Bronchial epithelial cell (primary cell): ENCODE measurements around the gene ANKRD55. TPM values are rescaled to one million over a fixed set of nuclear protein-coding genes. Genes with fewer than 3 reads are reported as not detected.

Experiments used
- DNase-seq: peaks from one replicate; pipeline ENCODE4 v3.0.0-alpha.2; 2010; ENCODE audit warnings: low read depth
- FAIRE-seq: peaks from 2 replicates; lab custom pipeline; 2011; peaks lifted over from hg19 to GRCh38; lab: Jason Lieb, UNC
- H3K27me3 ChIP-seq: 2 replicates; pipeline ENCODE4 v1.5.1; 2011; ENCODE audit warnings: low read length; ENCODE audit not compliant: control insufficient read depth, insufficient read depth
- H3K36me3 ChIP-seq: 2 replicates; pipeline ENCODE4 v1.5.1; 2011; ENCODE audit warnings: low read length; ENCODE audit not compliant: control insufficient read depth, insufficient read depth
- H3K4me3 ChIP-seq: 2 replicates; pipeline ENCODE4 v1.5.1; 2011; ENCODE audit warnings: mild to moderate bottlenecking, low read depth, low read length, control low read depth
- total RNA-seq: library from RNA; depleted of rRNA; stranded (reverse); fragments of >200 nt; gene quantifications from 2 replicates; pipeline ENCODE4 v1.2.1, GENCODE V29; 2014
- TF ChIP-seq, protein P1 (sequence below): IDR thresholded peaks from 2 replicates; pipeline ENCODE4 v1.5.1; 2011; ENCODE audit warnings: mild to moderate bottlenecking, moderate library complexity, low read length, control low read depth, inconsistent platforms; ENCODE audit not compliant: insufficient read depth, severe bottlenecking

ANKRD55 gene
- total RNA-seq, 1 donor from 2014 or later: not detected

DNA sequence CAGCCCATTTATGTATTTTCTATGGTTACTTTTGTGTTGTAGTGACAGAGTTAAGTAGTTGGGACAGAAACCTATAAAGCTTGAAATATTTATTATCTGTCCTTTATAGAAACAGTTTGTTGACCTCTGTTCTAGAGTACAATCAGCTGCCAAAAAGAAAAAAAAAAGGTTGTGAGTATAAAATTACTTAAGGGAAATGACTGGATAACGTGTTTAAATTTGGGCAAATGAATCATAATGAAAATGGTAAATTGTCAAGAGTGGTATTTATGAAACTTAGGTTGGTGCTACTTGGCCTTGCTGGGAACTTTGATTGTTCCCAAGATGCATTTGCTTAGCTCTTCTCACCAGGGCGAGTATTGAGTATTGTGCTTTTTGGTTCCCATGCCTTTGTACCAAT is 168.1 kb downstream of the ANKRD55 start:
- Histone ChIP-seq H3K27me3 (no peaks in the 10 kb centered on the region), H3K4me3 (no peak overlapping the region), H3K36me3 (no peaks in the 10 kb centered on the region)
- TF ChIP-seq, protein P1, sequence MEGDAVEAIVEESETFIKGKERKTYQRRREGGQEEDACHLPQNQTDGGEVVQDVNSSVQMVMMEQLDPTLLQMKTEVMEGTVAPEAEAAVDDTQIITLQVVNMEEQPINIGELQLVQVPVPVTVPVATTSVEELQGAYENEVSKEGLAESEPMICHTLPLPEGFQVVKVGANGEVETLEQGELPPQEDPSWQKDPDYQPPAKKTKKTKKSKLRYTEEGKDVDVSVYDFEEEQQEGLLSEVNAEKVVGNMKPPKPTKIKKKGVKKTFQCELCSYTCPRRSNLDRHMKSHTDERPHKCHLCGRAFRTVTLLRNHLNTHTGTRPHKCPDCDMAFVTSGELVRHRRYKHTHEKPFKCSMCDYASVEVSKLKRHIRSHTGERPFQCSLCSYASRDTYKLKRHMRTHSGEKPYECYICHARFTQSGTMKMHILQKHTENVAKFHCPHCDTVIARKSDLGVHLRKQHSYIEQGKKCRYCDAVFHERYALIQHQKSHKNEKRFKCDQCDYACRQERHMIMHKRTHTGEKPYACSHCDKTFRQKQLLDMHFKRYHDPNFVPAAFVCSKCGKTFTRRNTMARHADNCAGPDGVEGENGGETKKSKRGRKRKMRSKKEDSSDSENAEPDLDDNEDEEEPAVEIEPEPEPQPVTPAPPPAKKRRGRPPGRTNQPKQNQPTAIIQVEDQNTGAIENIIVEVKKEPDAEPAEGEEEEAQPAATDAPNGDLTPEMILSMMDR: no peak
- peak; percentile 16 for DNase-seq
- FAIRE-seq: no peak

DNA sequence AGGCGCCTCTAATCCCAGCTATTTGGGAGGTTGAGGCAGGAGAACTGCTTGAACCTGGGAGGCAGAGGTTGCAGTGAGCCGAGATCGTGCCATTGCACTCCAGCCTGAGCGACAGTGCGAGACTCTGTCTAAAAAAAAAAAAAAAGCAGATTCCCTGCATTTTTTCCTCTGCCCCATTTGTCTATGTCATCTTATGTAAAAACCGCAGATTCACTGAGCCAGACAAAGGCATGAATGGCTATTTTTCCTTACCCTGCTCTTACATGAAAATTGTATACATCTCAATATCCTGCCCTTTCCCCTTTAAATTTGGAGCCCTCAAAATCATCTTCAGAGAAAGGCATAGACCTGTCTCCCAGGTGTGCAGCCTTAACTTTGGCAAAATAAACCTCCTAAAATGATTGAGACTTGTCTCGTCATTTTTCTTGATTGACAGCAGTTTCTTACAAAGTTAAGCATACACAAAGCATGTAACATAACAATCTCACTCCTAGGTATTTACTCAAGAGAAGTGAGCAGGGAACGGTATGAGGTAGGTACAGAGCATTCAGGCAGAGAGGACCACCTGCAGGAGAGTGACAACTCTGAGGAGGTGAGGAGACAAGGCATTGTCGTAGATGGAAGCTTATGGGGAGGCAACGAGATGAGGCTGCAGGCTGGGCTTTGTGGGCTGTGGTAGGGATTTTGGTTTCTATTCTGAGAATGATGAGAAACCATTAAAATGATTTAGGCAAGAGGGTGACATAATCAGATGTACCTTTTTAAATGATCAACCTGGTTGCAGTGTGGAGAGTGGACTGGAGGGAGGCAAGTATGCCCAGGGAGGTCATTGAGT is 172.6 kb downstream of the ANKRD55 start:
- Histone ChIP-seq H3K27me3 (peaks cover 2% of the 10 kb centered on the region), H3K36me3 (no peaks in the 10 kb centered on the region), H3K4me3 (no peak overlapping the region)
- FAIRE-seq (no peak), DNase-seq (no peak)
- TF ChIP-seq, protein P1: no peak

DNA sequence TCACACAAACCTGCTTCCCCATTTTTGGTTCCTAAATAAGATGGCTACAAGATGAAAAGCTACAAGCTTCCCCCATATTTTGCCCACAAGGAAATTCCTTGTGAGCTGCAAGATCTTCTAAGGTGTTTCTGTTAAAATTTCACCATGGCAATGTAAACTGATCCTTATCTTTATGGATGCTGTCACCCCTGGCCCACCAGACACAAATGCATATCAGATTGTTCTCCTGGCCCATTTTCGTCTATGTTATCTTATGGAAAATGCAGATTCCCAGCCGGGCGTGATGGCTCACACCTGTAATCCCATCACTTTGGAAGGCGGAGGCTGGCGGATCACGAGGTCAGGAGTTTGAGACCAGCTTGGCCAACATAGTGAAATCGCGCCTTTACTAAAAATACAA is 173.3 kb downstream of the ANKRD55 start:
- H3K36me3 ChIP-seq: no peaks in the 10 kb centered on the region
- TF ChIP-seq, protein P1: no peak
- FAIRE-seq: no peak

DNA sequence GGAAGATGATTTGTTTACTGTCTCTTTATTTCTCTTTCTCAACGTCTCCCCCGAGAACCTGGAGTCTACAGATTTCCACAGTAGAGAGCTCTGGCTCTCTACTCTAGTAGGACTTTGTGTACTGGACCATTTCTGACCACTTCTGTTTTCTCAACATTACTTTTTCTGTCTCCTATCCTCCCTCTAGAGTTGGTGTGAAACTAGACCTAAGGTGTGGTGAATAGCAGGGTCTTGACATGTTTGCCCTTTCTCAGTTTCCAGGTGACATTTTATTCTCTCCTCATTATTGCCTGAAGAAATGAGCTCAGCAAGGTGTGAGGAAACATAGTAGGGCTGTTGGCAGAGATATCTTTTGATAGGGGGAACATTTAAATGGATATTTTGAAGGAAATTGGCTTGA is 176.3 kb downstream of the ANKRD55 start:
- DNase-seq (no peak), FAIRE-seq (no peak)
- Histone ChIP-seq H3K4me3 (no peak overlapping the region), H3K27me3 (peaks cover 2% of the 10 kb centered on the region), H3K36me3 (no peaks in the 10 kb centered on the region)
- TF ChIP-seq, protein P1: no peak

More for the DNA sequence above, 173.3 kb downstream of the ANKRD55 start:
- no peak for DNase-seq
- Histone ChIP-seq H3K4me3 (no peak overlapping the region), H3K27me3 (peaks cover 2% of the 10 kb centered on the region)

DNA sequence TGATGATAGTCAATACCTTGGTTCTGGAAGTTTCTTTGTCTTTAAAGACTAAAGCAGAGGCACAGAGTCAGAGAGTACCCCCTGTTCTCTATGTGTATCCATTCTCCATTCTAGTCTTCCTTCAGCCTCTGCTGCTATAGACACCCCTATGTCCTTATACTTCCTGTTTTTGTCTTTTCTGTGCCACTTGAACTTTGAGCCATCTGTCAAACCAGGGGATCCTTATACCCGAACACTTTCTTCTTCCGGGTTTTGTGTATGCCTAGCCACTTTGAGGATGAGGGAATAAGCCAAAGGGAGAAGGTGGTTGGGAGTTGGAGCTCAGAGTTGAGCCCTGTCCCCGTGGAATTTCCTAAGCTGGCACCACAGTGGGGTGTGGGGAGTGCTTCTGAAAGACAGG is 177.3 kb downstream of the ANKRD55 start:
- DNase-seq (no peak), FAIRE-seq (no peak)
- Histone ChIP-seq H3K4me3 (no peak overlapping the region), H3K36me3 (no peaks in the 10 kb centered on the region), H3K27me3 (peaks cover 2% of the 10 kb centered on the region)
- TF ChIP-seq, protein P1: no peak

DNA sequence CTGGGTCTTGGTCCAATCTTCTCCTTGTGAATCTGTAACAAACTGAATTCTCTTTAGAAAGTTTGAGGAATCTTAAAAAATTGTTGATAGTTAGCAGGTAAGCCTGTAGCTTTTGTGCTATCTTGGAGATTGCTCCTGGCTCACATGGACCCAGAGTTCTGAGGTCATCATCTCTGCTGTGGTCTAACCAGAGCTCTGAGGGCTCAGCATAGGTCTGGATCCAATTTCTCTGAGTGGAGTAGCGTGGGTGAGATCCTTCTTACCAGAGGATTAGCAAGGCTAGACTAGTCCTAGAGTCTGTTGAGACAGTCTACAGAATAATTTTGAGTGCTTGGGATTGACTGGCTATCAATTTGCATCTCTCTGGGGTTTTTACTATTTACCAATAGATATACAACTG is 177.8 kb downstream of the ANKRD55 start:
- DNase-seq (no peak), FAIRE-seq (no peak)
- Histone ChIP-seq H3K36me3 (no peaks in the 10 kb centered on the region), H3K27me3 (peaks cover 2% of the 10 kb centered on the region), H3K4me3 (no peak overlapping the region)
- TF ChIP-seq, protein P1: no peak
